PC-3 (cell line): ENCODE data around the gene NR2C2. TPM values are rescaled to one million over a fixed set of nuclear protein-coding genes. Genes with fewer than 3 reads are reported as not detected.

Experiments
- ATAC-seq: fragments of 200-7000 bp; cut with Tn5 transposase; 2 replicates; pipeline ENCODE4 v1.9.1; 2020; ENCODE audit warnings: mild to moderate bottlenecking, moderate library complexity
- BruUV-seq: library from RNA; stranded (reverse); fragments of 400-500 nt; replicated peaks from 2 replicates; lab custom pipeline; 2021; lab: Mats Ljungman, UMichigan
- CTCF ChIA-PET: fragments of 300-600 bp; sonication (Branson Sonifier 250); formaldehyde crosslinking; loops from one replicate; lab custom pipeline; 2022; ENCODE audit warnings: antibody characterized with exemption; lab: Charles Lee
- POLR2A ChIA-PET: fragments of 300-600 bp; sonication (Branson Sonifier 250); formaldehyde crosslinking; loops from one replicate; lab custom pipeline; 2022; ENCODE audit warnings: antibody characterized with exemption; ENCODE audit not compliant: unreplicated experiment; lab: Charles Lee
- DNase-seq: peaks from one replicate; pipeline ENCODE4 v3.0.0-alpha.2; 2015
- H2AFZ ChIP-seq: fragments of 300-600 bp; sonication (generic); 2 replicates; pipeline ENCODE4 v1.6.0; 2016; ENCODE audit warnings: antibody characterized with exemption, low read length
- H3F3A ChIP-seq: fragments of 300-600 bp; sonication (generic); one replicate; pipeline ENCODE4 v1.6.0; 2017; ENCODE audit warnings: antibody characterized with exemption, low read length, control low read depth, mild to moderate bottlenecking; ENCODE audit not compliant: unreplicated experiment
- H3K27ac ChIP-seq: fragments of 300-600 bp; sonication (generic); 2 replicates; pipeline ENCODE4 v1.5.1; 2016; ENCODE audit warnings: mild to moderate bottlenecking, low read length
- H3K27me3 ChIP-seq: fragments of 300-600 bp; sonication (generic); 2 replicates; pipeline ENCODE4 v1.6.1; 2016; ENCODE audit warnings: low read length, mixed read lengths
- H3K36me3 ChIP-seq: fragments of 300-600 bp; sonication (generic); 2 replicates; pipeline ENCODE4 v1.6.1; 2016; ENCODE audit warnings: low read depth, mixed run types, low read length, mixed read lengths
- H3K4me1 ChIP-seq: fragments of 300-600 bp; sonication (generic); 2 replicates; pipeline ENCODE4 v1.5.1; 2016; ENCODE audit warnings: low read length; ENCODE audit not compliant: insufficient read depth
- H3K4me2 ChIP-seq: fragments of 300-600 bp; sonication (generic); 2 replicates; pipeline ENCODE4 v1.6.0; 2016; ENCODE audit warnings: low read length
- H3K4me3 ChIP-seq: fragments of 300-600 bp; sonication (generic); 2 replicates; pipeline ENCODE4 v1.5.1; 2016; ENCODE audit warnings: mild to moderate bottlenecking, low read length, mixed read lengths
- H3K79me2 ChIP-seq: fragments of 300-600 bp; sonication (generic); 2 replicates; pipeline ENCODE4 v1.6.1; 2017; ENCODE audit warnings: low read length, mixed read lengths
- H3K9ac ChIP-seq: fragments of 300-600 bp; sonication (generic); 2 replicates; pipeline ENCODE4 v1.6.0; 2016; ENCODE audit warnings: mild to moderate bottlenecking, low read length
- H3K9me2 ChIP-seq: fragments of 300-600 bp; sonication (generic); replicated peaks from 2 replicates; pipeline ENCODE4 v1.6.1; 2016; ENCODE audit warnings: mixed run types, low read length, mixed read lengths
- H3K9me3 ChIP-seq: fragments of 300-600 bp; sonication (generic); 2 replicates; pipeline ENCODE4 v1.6.1; 2016; ENCODE audit warnings: low read length, mixed read lengths
- H4K20me1 ChIP-seq: fragments of 300-600 bp; sonication (generic); 2 replicates; pipeline ENCODE4 v1.6.1; 2016; ENCODE audit warnings: low read length, mixed read lengths
- CTCF ChIP-seq: fragments of 300-600 bp; sonication (generic); conservative IDR thresholded peaks from 2 replicates; pipeline ENCODE4 v1.5.1; 2017; ENCODE audit warnings: antibody characterized with exemption, low read depth, mild to moderate bottlenecking, low read length
- EZH2 ChIP-seq: fragments of 300-600 bp; sonication (generic); IDR thresholded peaks from one replicate; pipeline ENCODE4 v1.6.1; 2017; ENCODE audit warnings: antibody characterized with exemption, mild to moderate bottlenecking, low read length; ENCODE audit not compliant: unreplicated experiment
- EZH2phosphoT487 ChIP-seq: fragments of 300-600 bp; sonication (generic); IDR thresholded peaks from 2 replicates; pipeline ENCODE4 v1.6.1; 2018; ENCODE audit warnings: mild to moderate bottlenecking, antibody characterized with exemption, low read length, borderline replicate concordance
- intact Hi-C: fragments of 100-400 bp; cut with micrococcal nuclease; formaldehyde crosslinking; loops from 2 replicates; pipeline ENCODE4 v1.9.0; 2023
- total RNA-seq: library from RNA; depleted of rRNA; stranded (reverse); fragments of >200 nt; gene quantifications from 2 replicates; pipeline ENCODE4 v1.2.3, GENCODE V29; 2014

Gene NR2C2
- total RNA-seq, 1 experiment from 2014 or later = 21.9 TPM

GRCh38 chr3:15023249-15023648 lies 75.9 kb downstream of the NR2C2 start:
- H3K27me3 ChIP-seq = no peaks in the 10 kb centered on the region
- no peak for DNase-seq
- H3F3A ChIP-seq = no peaks in the 10 kb centered on the region
- no peaks in the 10 kb centered on the region for H3K79me2 ChIP-seq
- TF ChIP-seq EZH2phosphoT487 = no peak
- H3K9ac ChIP-seq = no peak overlapping the region
- H3K9me3 ChIP-seq = no peaks in the 10 kb centered on the region
- H3K27ac ChIP-seq = no peak overlapping the region
- ChIA-PET CTCF (no interaction called here), POLR2A (no interaction called here)
- no peaks in the 10 kb centered on the region for H3K9me2 ChIP-seq
- peaks cover 40% of the 10 kb centered on the region for H3K36me3 ChIP-seq
- H2AFZ ChIP-seq = no peak overlapping the region
- no peaks in the 10 kb centered on the region for H3K4me1 ChIP-seq
- no peaks in the 10 kb centered on the region for H4K20me1 ChIP-seq
- BruUV-seq = no TSS peak
- H3K4me2 ChIP-seq = no peak overlapping the region
- no peak overlapping the region for H3K4me3 ChIP-seq
- ATAC-seq = no peak
- intact Hi-C loops = no loop called here

GRCh38 chr3:15023719-15024118 lies 76.3 kb downstream of the NR2C2 start:
- H2AFZ ChIP-seq = no peak overlapping the region
- ChIA-PET CTCF (no interaction called here), POLR2A (no interaction called here)
- H3K36me3 ChIP-seq = peaks cover 45% of the 10 kb centered on the region
- H3K27me3 ChIP-seq = no peaks in the 10 kb centered on the region
- H3K9me2 ChIP-seq = no peaks in the 10 kb centered on the region
- no peak overlapping the region for H3K4me2 ChIP-seq
- BruUV-seq = no TSS peak
- intact Hi-C loops = no loop called here
- DNase-seq = no peak
- H3K27ac ChIP-seq = no peak overlapping the region
- H4K20me1 ChIP-seq = no peaks in the 10 kb centered on the region
- no peaks in the 10 kb centered on the region for H3F3A ChIP-seq
- no peaks in the 10 kb centered on the region for H3K4me1 ChIP-seq
- no peak for ATAC-seq
- no peaks in the 10 kb centered on the region for H3K9me3 ChIP-seq
- TF ChIP-seq EZH2phosphoT487 = no peak
- TF ChIP-seq EZH2 = no peak
- no peak for TF ChIP-seq CTCF
- H3K79me2 ChIP-seq = no peaks in the 10 kb centered on the region
- no peak overlapping the region for H3K9ac ChIP-seq
- no peak overlapping the region for H3K4me3 ChIP-seq

- intact Hi-C loops = no loop called here
- no TSS peak for BruUV-seq
- ChIA-PET POLR2A (interaction anchor here (0.7 kb wide), 1 partner anchor 1044 kb away, joined by 5 read pairs; no protein-coding TSS in a partner anchor), CTCF (interaction anchor here (0.6 kb wide), 1 partner anchor 168 kb away, joined by 6 read pairs; no protein-coding TSS in a partner anchor)
- H3K27me3 ChIP-seq = no peaks in the 10 kb centered on the region
- H3K9me3 ChIP-seq = no peaks in the 10 kb centered on the region
- no peak overlapping the region for H3K9ac ChIP-seq
- TF ChIP-seq EZH2 (no peak), EZH2phosphoT487 (no peak), CTCF (no peak)
- peaks cover 43% of the 10 kb centered on the region for H3K36me3 ChIP-seq
- DNase-seq (no peak), ATAC-seq (no peak)
- no peak overlapping the region for H3K27ac ChIP-seq
- H3F3A ChIP-seq = no peaks in the 10 kb centered on the region
- no peak overlapping the region for H3K4me2 ChIP-seq
- no peak overlapping the region for H2AFZ ChIP-seq
- H4K20me1 ChIP-seq = no peaks in the 10 kb centered on the region
- no peaks in the 10 kb centered on the region for H3K9me2 ChIP-seq
- no peaks in the 10 kb centered on the region for H3K4me1 ChIP-seq
- H3K79me2 ChIP-seq = no peaks in the 10 kb centered on the region
- H3K4me3 ChIP-seq = no peak overlapping the region
These were observed 82.2 kb downstream of the NR2C2 start for GRCh38 chr3:15029625-15030024.
